ENCODE data around the gene OXA1L.

- TF ChIP-seq CTCF (CRISPR knock-in tag; IDR thresholded peaks at IDR 0.05), result no peak
- no peak for TF ChIP-seq BRCA1 (CRISPR knock-in tag; IDR thresholded peaks at IDR 0.05)
- no peak for TF ChIP-seq JUNB (CRISPR knock-in tag; IDR thresholded peaks at IDR 0.05; ENCODE audit: borderline replicate concordance)
- TF ChIP-seq AGO1 (IDR thresholded peaks at IDR 0.05; ENCODE audit: low read depth, low read length, poor library complexity, severe bottlenecking), result no peak
- no peak for TF ChIP-seq PHF8 (CRISPR knock-in tag; IDR thresholded peaks at IDR 0.05)
- TF ChIP-seq ZNF788 (CRISPR knock-in tag; IDR thresholded peaks at IDR 0.05; ENCODE audit: borderline replicate concordance), result no peak
Observed at GRCh38 chr14:22737052-22737451, 29.4 kb upstream of the OXA1L start.

Data from HepG2 (cell line).